HepG2 (cell line): ENCODE measurements around the gene CTDSP2. TPM values are rescaled to one million over a fixed set of nuclear protein-coding genes. Genes with fewer than 3 reads are reported as not detected.
A peak's percentile ranks its signal among the peaks of the same experiment; 100 is the strongest.

ENCODE experiments used
- ATAC-seq: fragments of 200-7000 bp; cut with Tn5 transposase; 3 replicates; pipeline ENCODE4 v1.9.1; 2020; ENCODE audit warnings: mild to moderate bottlenecking, moderate library complexity
- BruUV-seq: library from RNA; stranded (reverse); fragments of 400-500 nt; replicated peaks from 2 replicates; lab custom pipeline; 2021; lab: Mats Ljungman, UMichigan
- CTCF ChIA-PET: fragments of 300-600 bp; formaldehyde crosslinking; extraction: SDS; loops from one replicate; lab custom pipeline; 2021; ENCODE audit warnings: low total read pairs, inconsistent platforms, low intra/inter-chr PET ratio; lab: Yijun Ruan, JAX
- POLR2A ChIA-PET: fragments of 350-600 bp; sonication (Branson Sonifier 250); formaldehyde crosslinking; loops from one replicate; lab custom pipeline; 2020; ENCODE audit warnings: antibody characterized with exemption, inconsistent platforms; lab: Yijun Ruan, JAX
- DNase-seq: peaks from one replicate; pipeline ENCODE4 v3.0.0-alpha.2; 2015; ENCODE audit warnings: low spot score
- FAIRE-seq: peaks from 3 replicates; lab custom pipeline; 2011; peaks lifted over from hg19 to GRCh38; lab: Jason Lieb, UNC
- H2AFZ ChIP-seq: one replicate; pipeline ENCODE4 v1.6.1; 2011; ENCODE audit warnings: low read length, inconsistent platforms
- H3K27ac ChIP-seq: fragments of 300-600 bp; 3 replicates; pipeline ENCODE4 v1.8.0; 2011; ENCODE audit warnings: mixed run types, mild to moderate bottlenecking, mixed read lengths, low read length, inconsistent platforms; ENCODE audit not compliant: insufficient read depth; ENCODE audit errors: extremely low read length
- H3K27me3 ChIP-seq, 2 experiments: fragments of 200-600 bp in 1 of 2; 2 replicates in 1 of 2; 3 replicates in 1 of 2; pipeline versions ENCODE4 v1.6.0 to v1.8.0; 2011; ENCODE audit warnings: low read length in 2 of 2, mild to moderate bottlenecking in 2 of 2, moderate library complexity in 2 of 2, inconsistent platforms in 1 of 2; ENCODE audit not compliant: insufficient read depth in 2 of 2, control insufficient read depth in 1 of 2
- H3K36me3 ChIP-seq, 2 experiments: fragments of 200-600 bp in 1 of 2; replicated peaks in 1 of 2; 2 replicates in 1 of 2; 3 replicates in 1 of 2; pipeline versions ENCODE4 v1.5.1 to v1.8.0; 2011; ENCODE audit warnings: low read length in 2 of 2, inconsistent platforms in 1 of 2; ENCODE audit not compliant: insufficient read depth in 2 of 2, control insufficient read depth in 1 of 2
- H3K4me1 ChIP-seq: 2 replicates; pipeline ENCODE4 v1.5.1; 2012; ENCODE audit warnings: low read length, inconsistent platforms; ENCODE audit not compliant: insufficient read depth
- H3K4me2 ChIP-seq: 2 replicates; pipeline ENCODE4 v1.6.0; 2011; ENCODE audit warnings: low read depth, low read length, inconsistent platforms
- H3K4me3 ChIP-seq, 3 experiments: fragments of 200-600 bp in 1 of 3; sonication (generic), shearing (Covaris generic) in 1 of 3; replicated peaks in 1 of 3; 2 replicates each; pipeline ENCODE4 v1.5.1; 2011 to 2016; ENCODE audit warnings: low read length in 3 of 3, inconsistent platforms in 2 of 3, low read depth in 2 of 3, mild to moderate bottlenecking in 2 of 3, control low read depth in 1 of 3, mixed read lengths in 1 of 3; ENCODE audit not compliant: insufficient read depth in 1 of 3
- H3K79me2 ChIP-seq: one replicate; pipeline ENCODE4 v1.6.1; 2011; ENCODE audit warnings: low read length, inconsistent platforms; ENCODE audit not compliant: insufficient read depth
- H3K9ac ChIP-seq: 2 replicates; pipeline ENCODE4 v1.6.0; 2011; ENCODE audit warnings: mild to moderate bottlenecking, low read depth, low read length, inconsistent platforms; ENCODE audit not compliant: insufficient read depth
- H3K9me3 ChIP-seq: 2 replicates; pipeline ENCODE4 v1.5.1; 2012; ENCODE audit warnings: mild to moderate bottlenecking, low read length
- H4K20me1 ChIP-seq: 2 replicates; pipeline ENCODE4 v1.6.0; 2011; ENCODE audit warnings: inconsistent platforms, mild to moderate bottlenecking, low read length, moderate library complexity; ENCODE audit not compliant: insufficient read depth
- CHD4 ChIP-seq: fragments of 200-600 bp; sonication (generic); IDR thresholded peaks from 2 replicates; pipeline ENCODE4 v1.7.0; 2017; ENCODE audit warnings: mild to moderate bottlenecking, low read length, borderline replicate concordance
- FOXO1 ChIP-seq: sonication (generic); formaldehyde crosslinking; IDR thresholded peaks from 2 replicates; pipeline ENCODE4 v1.4.0; 2020; ENCODE audit warnings: missing genetic modification reagents
- GABPB1 ChIP-seq: IDR thresholded peaks from 2 replicates; pipeline ENCODE4 v1.6.1; 2016; ENCODE audit warnings: mild to moderate bottlenecking, missing genetic modification reagents, moderate library complexity, missing compliant biosample characterization
- HNF1B ChIP-seq: sonication (generic); formaldehyde crosslinking; IDR thresholded peaks from 2 replicates; pipeline ENCODE4 v1.5.1; 2020; ENCODE audit warnings: mild to moderate bottlenecking, moderate library complexity, missing genetic modification reagents
- KAT8 ChIP-seq: IDR thresholded peaks from 2 replicates; pipeline ENCODE4 v1.6.1; 2016; ENCODE audit warnings: missing genetic modification reagents, missing compliant biosample characterization
- MIXL1 ChIP-seq: IDR thresholded peaks from 2 replicates; pipeline ENCODE4 v1.6.1; 2016
- MXD3 ChIP-seq: IDR thresholded peaks from 2 replicates; pipeline ENCODE4 v1.6.1; 2016; ENCODE audit warnings: mild to moderate bottlenecking, missing biosample characterization, missing genetic modification reagents
- NFKBIZ ChIP-seq: IDR thresholded peaks from 2 replicates; pipeline ENCODE4 v1.6.1; 2018; ENCODE audit warnings: missing genetic modification reagents, missing compliant biosample characterization
- NR2F6 ChIP-seq, 2 experiments: IDR thresholded peaks; 2 replicates each; pipeline ENCODE4 v1.6.1; 2016; ENCODE audit warnings: antibody characterized with exemption in 1 of 2, mild to moderate bottlenecking in 1 of 2
- PRMT3 ChIP-seq: sonication (generic); formaldehyde crosslinking; IDR thresholded peaks from 2 replicates; pipeline ENCODE4 v1.8.1; 2022; ENCODE audit warnings: low read depth, mild to moderate bottlenecking, moderate library complexity, missing genetic modification reagents, borderline replicate concordance
- SRF ChIP-seq: IDR thresholded peaks from 2 replicates; pipeline ENCODE4 v1.6.1; 2011; ENCODE audit warnings: mild to moderate bottlenecking, low read depth, low read length, moderate library complexity
- SRSF9 ChIP-seq: fragments of 200-400 bp; formaldehyde crosslinking; IDR thresholded peaks from 2 replicates; pipeline ENCODE4 v1.6.1; 2018; ENCODE audit warnings: borderline replicate concordance, mild to moderate bottlenecking, low read depth, low read length; ENCODE audit not compliant: insufficient read depth, poor library complexity, severe bottlenecking
- ZBTB46 ChIP-seq: sonication (generic); formaldehyde crosslinking; IDR thresholded peaks from 2 replicates; pipeline ENCODE4 v1.4.0; 2020; ENCODE audit warnings: mild to moderate bottlenecking, missing genetic modification reagents, borderline replicate concordance
- ZBTB7B ChIP-seq: sonication (generic); formaldehyde crosslinking; IDR thresholded peaks from 2 replicates; pipeline ENCODE4 v1.4.0; 2020; ENCODE audit warnings: missing genetic modification reagents
- ZMYM3 ChIP-seq: sonication (generic); formaldehyde crosslinking; IDR thresholded peaks from 2 replicates; pipeline ENCODE4 v1.5.1; 2020; ENCODE audit warnings: mild to moderate bottlenecking, missing genetic modification reagents
- ZMYM4 ChIP-seq: sonication (generic); formaldehyde crosslinking; IDR thresholded peaks from 2 replicates; pipeline ENCODE4 v1.8.1; 2023; ENCODE audit warnings: mild to moderate bottlenecking, missing genetic modification reagents
- ZNF260 ChIP-seq: sonication (generic); formaldehyde crosslinking; IDR thresholded peaks from 2 replicates; pipeline ENCODE4 v1.4.0; 2020; ENCODE audit warnings: missing genetic modification reagents, low read depth, mild to moderate bottlenecking, borderline replicate concordance
- ZNF674 ChIP-seq: sonication (generic); formaldehyde crosslinking; IDR thresholded peaks from 2 replicates; pipeline ENCODE4 v1.5.0; 2020; ENCODE audit warnings: low read depth, mild to moderate bottlenecking, missing genetic modification reagents
- ZNF850 ChIP-seq: sonication (generic); formaldehyde crosslinking; conservative IDR thresholded peaks from 2 replicates; pipeline ENCODE4 v1.9.0; 2021; ENCODE audit warnings: mild to moderate bottlenecking, missing genetic modification reagents
- WGBS: methylation state at CpG from one replicate; pipeline ENCODE4 v1.1.6; 2017; ENCODE audit warnings: low lambda C conversion rate; 5-methylcytosine and 5-hydroxymethylcytosine counted together
- in situ Hi-C: cut with HindIII; loops from 2 replicates; pipeline ENCODE4 v1.10.0; 2017; ENCODE audit warnings: low pct_unique_long_range_greater_than_20kb; ENCODE audit not compliant: extremely low pct_ligation_motif_present
- intact Hi-C: fragments of 100-400 bp; cut with micrococcal nuclease; formaldehyde crosslinking; loops from one replicate; pipeline ENCODE4 v1.10.0; 2022; ENCODE audit not compliant: unreplicated experiment
- polyA plus RNA-seq, 8 experiments: library from polyadenylated mRNA; depleted of rRNA in 3 of 8; stranded (reverse) in 7 of 8; unstranded in 1 of 8; fragments of >200 nt; fragmentation: Illumina TruSeq in 4 of 8; extraction: Trizol in 4 of 8; gene quantifications; 2 replicates each; pipeline versions ENCODE4 v1.2.1 to v1.2.3, GENCODE V29; 2011 to 2016; ENCODE audit warnings: low read depth in 4 of 8, missing spikeins in 1 of 8, mixed read lengths in 1 of 8; ENCODE audit not compliant: insufficient read depth in 1 of 8
- total RNA-seq, 5 experiments: library from RNA; depleted of rRNA; stranded (reverse); fragments of >200 nt; fragmentation: Illumina TruSeq; extraction: Trizol; gene quantifications; 2 replicates each; pipeline ENCODE4 v1.2.3, GENCODE V29; 2016; ENCODE audit warnings: low read depth in 1 of 5
- TF ChIP-seq, protein P1 (sequence below): sonication (generic); formaldehyde crosslinking; IDR thresholded peaks from 2 replicates; pipeline ENCODE4 v1.4.0; 2020; ENCODE audit warnings: missing genetic modification reagents

Gene CTDSP2
- total and polyA plus RNA-seq, 2 of the 13 experiments (the other 11 are each of a cell fraction or from before 2014, with no cell fraction given) = 38.1 to 82.5 TPM

- in situ Hi-C loops (no loop called here), intact Hi-C loops (no loop called here)
- Histone ChIP-seq H4K20me1 (no peaks in the 10 kb centered on the region), H3K79me2 (no peaks in the 10 kb centered on the region), H3K36me3 (no peaks in the 10 kb centered on the region), H3K27me3 (no peaks in the 10 kb centered on the region), H3K9ac (peak overlapping the region; percentile 33), H3K4me2 (peak overlapping the region; percentile 70), H3K4me1 (peaks cover 71% of the 10 kb centered on the region), H2AFZ (no peak overlapping the region), H3K27ac (peak overlapping the region; percentile 65), H3K4me3 (peak overlapping the region in 1 of 3 experiments; percentile 38; a peak in 2 of 6 replicates), H3K9me3 (no peaks in the 10 kb centered on the region)
- WGBS = 37% methylated on average over 17 of the region's 17 CpGs
- FAIRE-seq (peak; percentile 83), DNase-seq (peak; percentile 67), ATAC-seq (peak; percentile 82)
- CTCF ChIA-PET = interaction anchor here (0.7 to 1.3 kb wide), 2 partner anchors 11 to 91 kb away, joined by 4 read pairs; no protein-coding TSS in a partner anchor
- BruUV-seq = no TSS peak
- POLR2A ChIA-PET = interaction anchor here (1.0 to 1.9 kb wide), 3 partner anchors 30 to 42 kb away, joined by 3 to 6 read pairs (median 3); partner anchors contain the start of genes EEF1AKMT3, METTL1 and TSFM
- no peak for TF ChIP-seq ZBTB46 (CRISPR knock-in tag)
- 0 out of 2 replicates have a peak, but pooled peaks have one; percentile 19 for TF ChIP-seq ZMYM4 (CRISPR knock-in tag)
- TF ChIP-seq HNF1B (CRISPR knock-in tag) = peak; percentile 13; the same call in 1 of the 2 replicates
- no peak for TF ChIP-seq ZMYM3 (CRISPR knock-in tag)
- no peak for TF ChIP-seq ZNF260 (CRISPR knock-in tag)
- no peak for TF ChIP-seq NR2F6 (IDR thresholded peaks at IDR 0.05)
- peak; percentile 67; the same call in 1 of the 2 replicates for TF ChIP-seq NR2F6 (CRISPR knock-in tag; IDR thresholded peaks at IDR 0.05)
- peak; percentile 57 for TF ChIP-seq GABPB1 (CRISPR knock-in tag)
- no peak for TF ChIP-seq PRMT3
- TF ChIP-seq SRSF9 = no peak
- TF ChIP-seq ZNF850 = no peak
- no peak for TF ChIP-seq ZNF674
- TF ChIP-seq MXD3 (CRISPR knock-in tag) = no peak
- TF ChIP-seq ZBTB7B (CRISPR knock-in tag) = 0 out of 2 replicates have a peak, but pooled peaks have one; percentile 29
- TF ChIP-seq, protein P1, sequence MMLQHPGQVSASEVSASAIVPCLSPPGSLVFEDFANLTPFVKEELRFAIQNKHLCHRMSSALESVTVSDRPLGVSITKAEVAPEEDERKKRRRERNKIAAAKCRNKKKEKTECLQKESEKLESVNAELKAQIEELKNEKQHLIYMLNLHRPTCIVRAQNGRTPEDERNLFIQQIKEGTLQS (CRISPR knock-in tag) = peak; percentile 92
- TF ChIP-seq MIXL1 = 0 out of 2 replicates have a peak, but pooled peaks have one; percentile 38
- peak; percentile 43; the same call in 1 of the 2 replicates for TF ChIP-seq KAT8 (CRISPR knock-in tag)
- TF ChIP-seq NFKBIZ = peak; percentile 62; the same call in 1 of the 2 replicates
- 0 out of 2 replicates have a peak, but pooled peaks have one; percentile 16 for TF ChIP-seq FOXO1
- no peak for TF ChIP-seq SRF
- no peak for TF ChIP-seq CHD4
Observed at GRCh38 chr12:57813971-57814772, 32.4 kb downstream of the CTDSP2 start.
